GM19468 (cell line): ENCODE data around the gene FCGR3B.
"Not testable (repeated sequence)": the region's sequence is repeated elsewhere in the genome, so short reads cannot be mapped to it uniquely, and the experiment has no call there.

ENCODE experiments used
- ATAC-seq: cut with Tn5 transposase; IDR thresholded peaks from one replicate; pipeline ENCODE4 v1.9.1; 2021; ENCODE audit warnings: mild to moderate bottlenecking, moderate library complexity, moderate number of reproducible peaks; ENCODE audit not compliant: unreplicated experiment; ENCODE audit errors: extremely low read depth

Gene FCGR3B

DNA sequence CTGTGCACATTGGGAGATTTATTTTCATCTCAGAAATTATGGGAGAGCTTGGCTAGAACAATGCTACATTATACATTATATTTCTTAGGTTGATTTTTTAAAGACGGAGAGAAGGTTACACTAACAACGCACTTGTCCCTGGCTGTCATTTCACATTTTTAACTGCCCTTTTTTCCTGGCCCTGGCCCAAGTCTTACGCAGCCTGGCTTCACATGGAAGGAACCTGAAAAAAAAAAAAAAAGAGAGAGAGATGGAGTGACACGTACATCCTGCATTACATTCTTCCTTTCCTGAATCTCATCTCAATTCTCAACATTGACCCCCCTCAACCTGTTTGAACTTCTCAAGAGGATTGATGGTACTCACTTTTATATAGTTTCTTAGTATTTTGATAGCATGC is 20.8 kb downstream of the FCGR3B start:
- ATAC-seq = not testable (repeated sequence)

- not testable (repeated sequence) for ATAC-seq
Measured at GRCh38 chr1:161606541-161607336, 24.2 kb downstream of the FCGR3B start.

- not testable (repeated sequence) for ATAC-seq
Measured at GRCh38 chr1:161605762-161606540, 25.0 kb downstream of the FCGR3B start.

- ATAC-seq = not testable (repeated sequence)
Measured at GRCh38 chr1:161605024-161605423, 26.0 kb downstream of the FCGR3B start.

- not testable (repeated sequence) for ATAC-seq
Measured at GRCh38 chr1:161597077-161597476, 33.9 kb downstream of the FCGR3B start.

GRCh38 chr1:161595583-161595982 is 35.4 kb downstream of the FCGR3B start:
- ATAC-seq = not testable (repeated sequence)

GRCh38 chr1:161595173-161595572 is 35.8 kb downstream of the FCGR3B start:
- not testable (repeated sequence) for ATAC-seq

- ATAC-seq = not testable (repeated sequence)
Measured at GRCh38 chr1:161594269-161594984, 36.5 kb downstream of the FCGR3B start.

- ATAC-seq = not testable (repeated sequence)
Measured at GRCh38 chr1:161593092-161593755, 37.8 kb downstream of the FCGR3B start.

DNA sequence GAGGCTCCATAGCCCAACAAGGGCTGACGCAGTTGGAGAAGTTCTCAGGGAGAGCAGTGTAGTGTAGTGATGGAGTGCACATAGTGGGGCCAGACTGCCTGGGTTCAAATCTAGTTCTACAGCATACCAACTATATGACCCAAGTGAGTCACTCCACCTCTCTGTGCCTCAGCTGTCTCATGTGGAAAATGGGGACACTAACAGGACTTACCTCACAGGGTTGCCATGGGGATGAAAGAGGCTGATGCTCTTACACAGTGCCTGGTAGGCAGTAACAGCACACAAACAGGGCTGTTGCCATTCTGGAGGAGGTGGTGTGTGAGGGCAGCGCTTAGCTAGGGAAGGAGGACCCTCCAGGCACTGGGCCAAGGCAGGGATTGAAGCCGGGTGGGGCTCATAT is 38.4 kb downstream of the FCGR3B start:
- ATAC-seq = not testable (repeated sequence)

- not testable (repeated sequence) for ATAC-seq
Measured at GRCh38 chr1:161589920-161590319, 41.1 kb downstream of the FCGR3B start.

DNA sequence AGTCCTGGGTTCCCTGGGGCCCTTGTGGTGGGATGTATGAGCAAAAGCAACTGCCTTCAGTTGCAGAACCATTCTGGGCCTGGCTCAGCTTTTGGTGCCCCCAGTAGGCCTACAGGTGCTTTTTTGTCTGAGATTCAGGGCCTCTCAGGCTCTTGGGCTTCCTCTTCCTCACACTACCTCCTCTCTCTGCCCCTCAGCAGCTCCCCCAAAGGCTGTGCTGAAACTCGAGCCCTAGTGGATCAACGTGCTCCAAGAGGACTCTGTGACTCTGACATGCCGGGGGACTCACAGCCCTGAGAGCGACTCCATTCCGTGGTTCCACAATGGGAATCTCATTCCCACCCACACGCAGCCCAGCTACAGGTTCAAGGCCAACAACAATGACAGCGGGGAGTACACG is 41.6 kb downstream of the FCGR3B start:
- ATAC-seq = not testable (repeated sequence)

GRCh38 chr1:161588596-161588995 is 42.4 kb downstream of the FCGR3B start:
- not testable (repeated sequence) for ATAC-seq

DNA sequence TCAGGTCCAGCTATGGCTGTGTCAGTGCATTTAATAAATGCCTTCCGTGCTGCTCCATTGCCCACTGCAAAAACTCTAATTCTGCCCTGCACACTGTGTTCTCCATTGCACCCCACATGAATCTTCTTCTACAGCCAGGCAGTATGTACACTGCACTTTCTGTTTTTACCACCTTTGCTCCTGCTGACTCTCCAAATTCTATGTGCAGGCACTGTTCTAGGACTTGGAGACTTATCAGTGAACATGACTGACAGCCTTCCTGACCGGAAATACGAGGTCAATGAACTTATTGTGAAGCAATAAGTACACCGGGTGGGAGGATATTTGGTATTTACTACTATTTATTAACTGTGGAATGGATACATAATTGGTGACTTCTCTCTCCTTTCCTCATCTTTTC is 48.1 kb downstream of the FCGR3B start:
- ATAC-seq = not testable (repeated sequence)

DNA sequence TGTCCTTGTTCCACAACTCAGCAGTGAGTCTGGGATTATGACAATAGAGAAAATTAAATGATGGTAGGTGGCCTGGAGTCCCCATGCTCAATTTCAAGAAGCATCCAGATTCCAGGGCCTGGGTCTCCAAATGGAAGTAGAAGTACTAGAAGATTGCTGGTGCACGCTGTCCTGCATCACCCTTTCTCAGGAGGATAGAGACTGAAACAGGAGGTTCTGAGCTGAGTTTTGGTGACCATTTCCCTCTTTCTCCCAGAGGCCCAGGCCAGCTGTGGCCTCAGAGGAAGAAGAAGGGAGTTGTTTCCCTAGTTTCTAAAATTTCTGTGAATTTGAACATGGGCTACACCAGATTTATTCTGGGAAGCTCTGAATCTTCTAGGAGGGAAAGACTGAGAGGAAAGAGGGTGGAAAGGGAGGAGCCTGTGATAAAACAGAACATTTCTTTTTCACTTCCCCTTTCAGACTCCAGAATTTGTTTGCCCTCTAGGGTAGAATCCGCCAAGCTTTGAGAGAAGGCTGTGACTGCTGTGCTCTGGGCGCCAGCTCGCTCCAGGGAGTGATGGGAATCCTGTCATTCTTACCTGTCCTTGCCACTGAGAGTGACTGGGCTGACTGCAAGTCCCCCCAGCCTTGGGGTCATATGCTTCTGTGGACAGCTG is 50.0 kb downstream of the FCGR3B start:
- peak; percentile 57 for ATAC-seq

- ATAC-seq = not testable (repeated sequence)
Measured at GRCh38 chr1:161579856-161580507, 51.0 kb downstream of the FCGR3B start.

GRCh38 chr1:161576676-161577075 is 54.3 kb downstream of the FCGR3B start:
- ATAC-seq = not testable (repeated sequence)
